Measurements from ENCODE around the gene EXOC4. TPM values are rescaled to one million over a fixed set of nuclear protein-coding genes. Genes with fewer than 3 reads are reported as not detected.

The EXOC4 gene
- total RNA-seq, 2 donors from 2014 or later = 48.9 to 102 TPM

DNA sequence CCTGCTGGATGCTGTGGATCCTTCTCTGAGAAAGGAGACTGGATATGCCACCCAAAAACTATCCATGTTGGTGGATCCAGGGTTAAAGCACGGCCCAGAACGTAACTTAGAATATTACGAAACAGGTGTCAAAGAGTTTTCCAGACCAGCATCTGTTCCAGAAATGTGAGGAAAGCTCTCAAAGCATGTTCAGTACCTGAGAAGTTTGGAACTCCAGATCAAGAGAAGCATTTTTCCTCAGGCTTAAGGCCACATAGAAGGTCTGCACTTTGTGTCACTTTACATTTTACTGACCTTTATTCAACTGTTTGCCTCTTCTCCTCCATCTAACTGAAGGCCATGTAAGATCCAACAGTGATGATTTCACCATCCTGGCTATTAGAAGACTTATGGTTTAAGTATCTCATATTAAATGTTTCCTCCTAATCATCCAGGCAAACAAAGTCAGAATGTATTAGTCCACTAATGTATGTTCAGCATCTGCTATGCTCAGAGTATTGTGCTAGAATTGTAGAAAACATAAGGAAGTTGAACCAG lies 533.6 kb downstream of the EXOC4 start:
- Histone ChIP-seq H3K27ac (no peak overlapping the region), H3K36me3 (no peaks in the 10 kb centered on the region), H3K9me3 (no peaks in the 10 kb centered on the region), H3K4me1 (replicated peaks) (no peaks in the 10 kb centered on the region), H3K4me3 (no peak overlapping the region), H3K27me3 (replicated peaks; ENCODE audit: insufficient read depth) (no peaks in the 10 kb centered on the region)
- intact Hi-C loops (cut with DNase I) = no loop called here
- DNase-seq (ENCODE audit: low spot score) = no peak
- 41% methylated on average over 3 of the region's 3 CpGs for WGBS
- TF ChIP-seq POLR2AphosphoS5 (IDR thresholded peaks at IDR 0.05) (no peak), CTCF (IDR thresholded peaks at IDR 0.05) (no peak), POLR2A (IDR thresholded peaks at IDR 0.05) (no peak)

- H3K27ac ChIP-seq = no peak overlapping the region
- intact Hi-C loops (cut with DNase I) = no loop called here
- H3K9me3 ChIP-seq = no peaks in the 10 kb centered on the region
- TF ChIP-seq POLR2AphosphoS5 (IDR thresholded peaks at IDR 0.05) (no peak), POLR2A (IDR thresholded peaks at IDR 0.05) (no peak), CTCF (IDR thresholded peaks at IDR 0.05) (no peak)
- H3K4me1 ChIP-seq (replicated peaks) = no peaks in the 10 kb centered on the region
- DNase-seq (ENCODE audit: low spot score) = no peak
- H3K27me3 ChIP-seq (replicated peaks; ENCODE audit: insufficient read depth) = no peaks in the 10 kb centered on the region
- no peaks in the 10 kb centered on the region for H3K36me3 ChIP-seq
- WGBS = 65% methylated on average over 3 of the region's 3 CpGs
- no peak overlapping the region for H3K4me3 ChIP-seq
These were observed 537.1 kb downstream of the EXOC4 start for GRCh38 chr7:133789974-133790373.

DNA sequence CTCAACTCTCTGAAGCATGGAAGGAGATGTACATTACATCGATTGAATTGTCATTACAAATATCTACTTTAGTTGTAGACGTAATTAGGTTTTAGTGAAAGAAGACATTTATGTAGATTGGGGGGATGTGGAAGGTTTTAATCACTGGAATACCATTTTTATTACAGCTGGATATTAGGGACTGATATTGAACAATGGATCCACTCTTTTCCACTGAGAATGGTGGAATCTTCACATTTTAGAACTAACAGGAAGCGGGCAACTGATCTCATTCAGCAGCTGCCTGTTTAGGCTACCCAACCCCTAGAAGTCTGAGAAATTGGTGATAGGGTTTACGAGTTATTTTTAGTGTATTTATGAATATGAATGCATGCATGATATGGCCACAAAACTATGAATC lies 538.0 kb downstream of the EXOC4 start:
- 95% methylated on average over 4 of the region's 4 CpGs for WGBS
- TF ChIP-seq POLR2AphosphoS5 (IDR thresholded peaks at IDR 0.05) (no peak), CTCF (IDR thresholded peaks at IDR 0.05) (no peak), POLR2A (IDR thresholded peaks at IDR 0.05) (no peak)
- intact Hi-C loops (cut with DNase I) = no loop called here
- Histone ChIP-seq H3K4me1 (replicated peaks) (no peaks in the 10 kb centered on the region), H3K9me3 (no peaks in the 10 kb centered on the region), H3K4me3 (no peak overlapping the region), H3K27ac (no peak overlapping the region), H3K36me3 (no peaks in the 10 kb centered on the region), H3K27me3 (replicated peaks; ENCODE audit: insufficient read depth) (no peaks in the 10 kb centered on the region)
- no peak for DNase-seq (ENCODE audit: low spot score)

DNA sequence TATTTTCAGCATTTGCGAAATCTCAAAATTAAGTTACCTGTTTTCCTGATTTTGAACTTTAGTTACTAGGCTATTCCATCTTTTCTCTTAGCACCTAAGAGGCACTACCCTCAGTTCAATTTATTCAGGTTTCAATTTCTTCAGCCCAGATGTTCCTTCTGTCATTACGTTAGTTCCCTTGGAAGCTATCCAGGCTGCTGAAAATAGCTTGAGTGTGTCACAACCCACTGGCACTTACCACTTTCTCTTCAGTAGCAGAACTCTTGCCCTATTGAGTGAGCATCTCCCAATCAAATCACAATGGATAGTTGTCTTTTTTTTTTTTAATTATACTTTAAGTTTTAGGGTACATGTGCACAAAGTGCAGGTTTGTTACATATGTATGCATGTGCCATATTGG lies 541.6 kb downstream of the EXOC4 start:
- Histone ChIP-seq H3K4me1 (replicated peaks) (no peaks in the 10 kb centered on the region), H3K4me3 (no peak overlapping the region), H3K27ac (no peak overlapping the region), H3K36me3 (no peaks in the 10 kb centered on the region), H3K27me3 (replicated peaks; ENCODE audit: insufficient read depth) (no peaks in the 10 kb centered on the region), H3K9me3 (no peaks in the 10 kb centered on the region)
- intact Hi-C loops (cut with DNase I) = no loop called here
- 48% methylated on average over 2 of the region's 2 CpGs for WGBS
- DNase-seq (ENCODE audit: low spot score) = no peak
- no peak for TF ChIP-seq CTCF (IDR thresholded peaks at IDR 0.05)
- TF ChIP-seq POLR2A (IDR thresholded peaks at IDR 0.05) = no peak
- no peak for TF ChIP-seq POLR2AphosphoS5 (IDR thresholded peaks at IDR 0.05)

DNA sequence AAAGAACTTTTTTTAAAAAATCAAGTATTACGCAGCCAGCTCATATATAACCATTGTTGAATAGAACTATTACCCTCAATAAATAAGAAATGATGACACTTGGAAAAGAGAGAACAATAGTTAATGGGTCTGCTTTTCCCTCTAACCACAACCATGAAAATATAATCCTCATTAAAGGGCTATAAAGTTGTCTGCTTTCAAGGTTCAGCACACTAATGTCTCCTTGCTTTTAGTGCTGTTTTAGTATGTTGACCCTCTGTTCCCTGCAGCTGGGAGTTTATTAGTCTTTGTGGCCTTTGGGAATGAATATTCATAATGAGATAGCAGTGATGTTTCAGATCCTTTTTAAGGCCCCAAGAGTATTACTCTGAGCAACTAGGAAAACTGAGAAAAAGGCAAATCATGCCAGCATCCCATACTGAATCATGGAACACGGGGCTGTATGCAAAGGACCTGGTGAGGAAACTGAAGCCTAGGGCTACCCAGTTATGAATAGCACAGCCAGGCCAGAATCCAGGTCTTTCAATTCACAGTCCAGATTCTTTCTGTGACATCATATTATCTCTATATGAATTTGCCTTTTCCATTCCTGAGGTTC lies 542.3 kb downstream of the EXOC4 start:
- intact Hi-C loops (cut with DNase I) = no loop called here
- DNase-seq (ENCODE audit: low spot score) = no peak
- Histone ChIP-seq H3K4me3 (no peak overlapping the region), H3K4me1 (replicated peaks) (no peaks in the 10 kb centered on the region), H3K27me3 (replicated peaks; ENCODE audit: insufficient read depth) (no peaks in the 10 kb centered on the region), H3K27ac (no peak overlapping the region), H3K36me3 (no peaks in the 10 kb centered on the region), H3K9me3 (no peaks in the 10 kb centered on the region)
- WGBS = 56% methylated on average over 2 of the region's 2 CpGs
- TF ChIP-seq POLR2A (IDR thresholded peaks at IDR 0.05) = no peak
- TF ChIP-seq CTCF (IDR thresholded peaks at IDR 0.05) = no peak
- TF ChIP-seq POLR2AphosphoS5 (IDR thresholded peaks at IDR 0.05) = no peak
